ENCODE data around the gene ACTRT3.

ACTRT3 gene

DNA sequence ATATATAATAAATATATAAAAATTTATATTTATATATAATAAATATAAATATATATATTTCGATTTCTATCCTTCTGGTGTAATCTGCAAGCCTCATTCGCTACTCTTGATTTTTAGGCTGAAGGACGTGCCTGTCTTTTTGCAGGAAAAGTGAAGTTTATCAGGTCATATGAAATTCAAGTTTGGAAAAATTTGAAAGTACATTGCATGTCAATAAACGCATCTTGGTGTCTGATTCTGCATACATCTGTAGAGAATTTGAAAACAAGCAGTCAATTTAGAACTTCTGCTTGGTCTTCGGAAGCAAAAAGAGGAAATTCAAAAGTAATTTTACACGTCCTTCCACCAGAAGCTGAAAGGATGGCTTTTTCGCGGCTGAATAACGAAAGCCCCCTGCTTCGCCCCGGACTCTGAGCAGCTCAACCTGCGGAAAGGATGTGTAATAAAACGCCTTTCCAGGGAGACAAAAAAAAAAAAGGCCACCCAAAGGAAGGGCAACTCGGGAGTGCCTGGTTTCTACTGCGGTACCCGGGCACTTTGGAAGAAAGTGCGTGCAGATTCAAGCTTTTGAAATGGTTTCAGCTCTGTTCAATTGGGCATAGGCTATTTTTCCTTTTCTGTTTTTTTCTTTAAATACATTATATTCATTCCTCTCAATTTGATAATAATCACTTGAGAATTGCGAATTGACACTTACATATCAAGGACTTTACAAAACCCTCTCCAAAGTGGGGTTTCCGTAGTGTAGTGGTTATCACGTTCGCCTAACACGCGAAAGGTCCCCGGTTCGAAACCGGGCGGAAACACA lies 2.3 kb upstream of the ACTRT3 start:
- TF ChIP-seq, protein P1, sequence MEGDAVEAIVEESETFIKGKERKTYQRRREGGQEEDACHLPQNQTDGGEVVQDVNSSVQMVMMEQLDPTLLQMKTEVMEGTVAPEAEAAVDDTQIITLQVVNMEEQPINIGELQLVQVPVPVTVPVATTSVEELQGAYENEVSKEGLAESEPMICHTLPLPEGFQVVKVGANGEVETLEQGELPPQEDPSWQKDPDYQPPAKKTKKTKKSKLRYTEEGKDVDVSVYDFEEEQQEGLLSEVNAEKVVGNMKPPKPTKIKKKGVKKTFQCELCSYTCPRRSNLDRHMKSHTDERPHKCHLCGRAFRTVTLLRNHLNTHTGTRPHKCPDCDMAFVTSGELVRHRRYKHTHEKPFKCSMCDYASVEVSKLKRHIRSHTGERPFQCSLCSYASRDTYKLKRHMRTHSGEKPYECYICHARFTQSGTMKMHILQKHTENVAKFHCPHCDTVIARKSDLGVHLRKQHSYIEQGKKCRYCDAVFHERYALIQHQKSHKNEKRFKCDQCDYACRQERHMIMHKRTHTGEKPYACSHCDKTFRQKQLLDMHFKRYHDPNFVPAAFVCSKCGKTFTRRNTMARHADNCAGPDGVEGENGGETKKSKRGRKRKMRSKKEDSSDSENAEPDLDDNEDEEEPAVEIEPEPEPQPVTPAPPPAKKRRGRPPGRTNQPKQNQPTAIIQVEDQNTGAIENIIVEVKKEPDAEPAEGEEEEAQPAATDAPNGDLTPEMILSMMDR (IDR thresholded peaks at IDR 0.05), result no peak

DNA sequence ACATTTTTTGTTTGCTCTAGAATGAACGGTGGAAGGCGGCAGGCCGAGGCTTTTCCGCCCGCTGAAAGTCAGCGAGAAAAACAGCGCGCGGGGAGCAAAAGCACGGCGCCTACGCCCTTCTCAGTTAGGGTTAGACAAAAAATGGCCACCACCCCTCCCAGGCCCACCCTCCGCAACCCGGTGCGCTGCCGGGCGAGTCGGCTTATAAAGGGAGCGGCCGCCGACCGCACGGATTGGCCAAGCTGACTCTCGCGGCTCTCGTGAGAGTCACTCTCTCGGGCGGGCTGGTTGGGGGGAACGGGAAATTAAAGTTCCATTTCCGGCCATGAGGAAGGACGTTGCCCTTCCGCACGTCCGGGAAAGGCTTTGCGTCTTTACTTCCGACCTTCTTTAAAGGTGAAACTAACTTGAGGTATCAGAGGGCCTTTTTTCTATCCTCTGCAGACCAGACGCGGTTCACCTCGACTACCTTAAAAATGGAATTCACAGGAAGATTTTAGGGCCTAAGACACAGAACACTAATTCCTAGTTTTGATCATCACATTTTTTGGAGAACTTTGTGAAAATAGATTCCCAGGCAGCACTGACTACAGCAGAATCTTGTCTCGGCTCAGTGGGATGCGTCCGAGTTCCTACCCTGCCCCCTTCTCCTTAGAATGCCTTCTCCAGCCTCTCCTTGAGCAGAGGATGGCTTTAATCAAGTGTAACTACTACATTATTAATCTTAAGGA lies 4.3 kb downstream of the ACTRT3 start, which contains the start of gene TERC:
Gene TERC (minus strand): TSS at position 179 of the 731 bp plus-strand sequence.
- TF ChIP-seq, protein P1 (IDR thresholded peaks at IDR 0.05), result no peak

DNA sequence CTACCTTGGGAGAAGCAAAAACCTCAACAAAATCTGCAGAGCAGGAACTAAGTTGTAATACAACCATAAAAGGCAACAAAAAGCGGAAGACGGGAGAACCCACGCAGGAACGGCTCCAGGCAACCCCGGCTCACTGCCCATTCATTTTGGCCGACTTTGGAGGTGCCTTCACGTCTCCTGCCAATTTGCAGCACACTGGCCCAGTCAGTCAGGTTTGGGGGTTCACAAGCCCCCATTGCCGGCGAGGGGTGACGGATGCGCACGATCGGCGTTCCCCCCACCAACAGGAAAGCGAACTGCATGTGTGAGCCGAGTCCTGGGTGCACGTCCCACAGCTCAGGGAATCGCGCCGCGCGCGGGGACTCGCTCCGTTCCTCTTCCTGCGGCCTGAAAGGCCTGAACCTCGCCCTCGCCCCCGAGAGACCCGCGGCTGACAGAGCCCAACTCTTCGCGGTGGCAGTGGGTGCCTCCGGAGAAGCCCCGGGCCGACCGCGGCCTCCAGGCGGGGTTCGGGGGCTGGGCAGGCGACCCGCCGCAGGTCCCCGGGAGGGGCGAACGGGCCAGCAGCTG lies 5.0 kb downstream of the ACTRT3 start:
- TF ChIP-seq, protein P1 (IDR thresholded peaks at IDR 0.05), result no peak

DNA sequence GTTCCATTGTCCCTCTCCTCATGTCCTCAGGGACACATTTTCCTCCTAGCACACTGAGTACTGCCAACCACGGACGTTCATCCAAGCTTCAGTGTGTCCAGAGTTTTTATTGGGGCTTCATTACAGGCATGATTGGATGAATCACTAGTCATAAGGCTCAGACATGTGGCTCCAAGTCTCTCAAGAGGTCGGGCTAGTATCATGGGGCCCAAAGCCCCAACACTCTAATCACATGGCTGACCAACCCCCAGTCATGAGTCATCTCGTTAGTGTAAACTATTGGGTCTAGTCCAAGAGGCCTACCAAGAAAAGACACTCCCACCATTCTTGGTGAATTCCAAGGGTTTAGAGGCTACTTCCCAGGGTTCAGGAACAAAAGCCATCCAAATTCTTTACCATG lies 8.9 kb downstream of the ACTRT3 start:
- TF ChIP-seq, protein P1 (IDR thresholded peaks at IDR 0.05), result no peak

DNA sequence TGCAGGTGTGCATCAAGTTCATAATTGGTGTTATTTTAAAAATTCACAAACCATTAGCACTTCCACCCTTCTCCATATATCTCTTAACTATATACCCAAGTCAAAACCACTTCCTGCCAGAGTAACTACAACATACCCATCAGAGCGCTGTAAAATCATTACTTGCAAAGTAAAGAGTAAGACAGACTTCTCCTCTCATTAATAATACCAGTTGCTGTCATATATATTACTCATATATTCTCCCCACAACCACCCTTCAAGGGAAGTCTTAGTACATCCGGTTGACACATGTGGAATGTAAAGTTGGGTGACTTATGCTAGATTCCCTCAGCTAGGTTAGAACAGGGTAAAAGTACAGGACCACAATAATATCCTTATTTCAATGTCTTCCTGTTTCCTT lies 10.1 kb downstream of the ACTRT3 start:
- TF ChIP-seq, protein P1 (IDR thresholded peaks at IDR 0.05), result no peak

DNA sequence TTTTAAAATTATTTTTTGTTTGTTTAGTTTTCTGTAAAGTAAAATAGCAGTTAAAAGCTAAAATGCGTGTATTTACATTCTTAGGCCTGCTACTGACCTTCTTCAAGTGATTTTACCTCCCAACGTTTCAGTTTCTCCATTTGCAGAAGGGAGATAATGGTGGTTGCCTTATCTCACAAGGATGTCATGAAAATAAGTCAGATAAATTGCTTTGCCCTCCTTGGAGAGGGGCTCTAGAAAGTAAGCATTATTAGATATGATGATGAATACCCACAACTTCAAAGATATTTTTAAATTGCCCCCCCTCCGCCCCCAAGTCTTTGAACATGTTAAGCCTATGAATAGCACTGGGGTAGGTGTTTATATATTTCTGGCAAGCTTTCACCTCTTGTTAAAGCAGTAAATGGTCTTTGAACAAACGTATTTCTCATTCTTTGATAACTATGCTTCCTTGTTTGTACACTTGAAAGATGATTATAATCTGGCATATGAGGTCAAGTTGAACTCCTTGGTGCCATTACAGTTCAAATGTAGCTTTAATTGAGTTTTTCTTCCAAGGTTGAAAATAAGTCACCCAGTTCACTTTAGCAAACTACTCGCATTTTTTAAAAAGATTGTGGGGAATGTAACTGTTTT lies 10.9 kb downstream of the ACTRT3 start:
- TF ChIP-seq, protein P1 (IDR thresholded peaks at IDR 0.05), result no peak

DNA sequence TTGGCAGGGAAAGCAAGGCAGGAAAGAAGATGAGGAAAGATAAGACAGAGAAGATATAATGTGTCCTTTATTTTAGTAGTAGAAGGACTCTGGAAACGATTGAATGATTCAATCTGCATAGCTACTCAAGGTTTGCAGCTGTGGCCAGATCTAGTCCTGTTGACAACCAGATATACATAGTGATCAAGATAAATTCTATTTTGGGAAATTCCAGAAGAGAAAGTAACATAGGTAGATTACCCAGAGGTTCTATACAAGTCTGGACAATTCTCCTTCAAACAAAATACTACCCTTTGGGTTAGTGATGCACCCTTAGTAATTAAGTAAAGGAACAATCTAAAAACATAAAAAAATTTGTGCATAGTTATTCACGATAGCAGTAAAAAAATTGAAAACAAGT lies 13.9 kb downstream of the ACTRT3 start:
- TF ChIP-seq, protein P1 (IDR thresholded peaks at IDR 0.05), result no peak
